Measurements from ENCODE around the gene IL1R2.

IL1R2 gene

GRCh38 chr2:102037681-102038080, 45.9 kb downstream of the IL1R2 start:
- H3K4me3 ChIP-seq (ENCODE audit: low read depth, low read length) = no peak overlapping the region

GRCh38 chr2:102040229-102040628, 48.5 kb downstream of the IL1R2 start:
- Histone ChIP-seq H3K4me1 (no peaks in the 10 kb centered on the region), H3K4me3 (ENCODE audit: low read depth, low read length) (no peak overlapping the region), H3K9me3 (no peaks in the 10 kb centered on the region), H3K27me3 (no peaks in the 10 kb centered on the region), H3K36me3 (no peaks in the 10 kb centered on the region)
- DNase-seq = no peak
- TF ChIP-seq CTCF (IDR thresholded peaks at IDR 0.05; ENCODE audit: low read depth, low read length) = no peak

More at GRCh38 chr2:102037681-102038080, 45.9 kb downstream of the IL1R2 start:
- H3K4me1 ChIP-seq = no peaks in the 10 kb centered on the region
- TF ChIP-seq CTCF (IDR thresholded peaks at IDR 0.05; ENCODE audit: low read depth, low read length) = no peak
- no peaks in the 10 kb centered on the region for H3K9me3 ChIP-seq
- no peaks in the 10 kb centered on the region for H3K36me3 ChIP-seq
- no peak for DNase-seq
- H3K27me3 ChIP-seq = no peaks in the 10 kb centered on the region

- DNase-seq = no peak
- H3K36me3 ChIP-seq = no peaks in the 10 kb centered on the region
- H3K9me3 ChIP-seq = no peaks in the 10 kb centered on the region
- no peaks in the 10 kb centered on the region for H3K27me3 ChIP-seq
- no peak for TF ChIP-seq CTCF (IDR thresholded peaks at IDR 0.05; ENCODE audit: low read depth, low read length)
- H3K4me3 ChIP-seq (ENCODE audit: low read depth, low read length) = no peak overlapping the region
- H3K4me1 ChIP-seq = no peaks in the 10 kb centered on the region
These were observed 49.6 kb downstream of the IL1R2 start for GRCh38 chr2:102041351-102041750.

- no peaks in the 10 kb centered on the region for H3K27me3 ChIP-seq
- H3K9me3 ChIP-seq = no peaks in the 10 kb centered on the region
- H3K4me1 ChIP-seq = no peaks in the 10 kb centered on the region
- DNase-seq = no peak
- no peaks in the 10 kb centered on the region for H3K36me3 ChIP-seq
- no peak overlapping the region for H3K4me3 ChIP-seq (ENCODE audit: low read depth, low read length)
- TF ChIP-seq CTCF (IDR thresholded peaks at IDR 0.05; ENCODE audit: low read depth, low read length) = no peak
These were observed 50.7 kb downstream of the IL1R2 start for GRCh38 chr2:102042196-102043081.

GRCh38 chr2:102043560-102043959, 51.8 kb downstream of the IL1R2 start:
- Histone ChIP-seq H3K27me3 (no peaks in the 10 kb centered on the region), H3K36me3 (no peaks in the 10 kb centered on the region), H3K4me1 (no peaks in the 10 kb centered on the region), H3K4me3 (ENCODE audit: low read depth, low read length) (no peak overlapping the region), H3K9me3 (no peaks in the 10 kb centered on the region)
- DNase-seq = no peak
- no peak for TF ChIP-seq CTCF (IDR thresholded peaks at IDR 0.05; ENCODE audit: low read depth, low read length)

- H3K4me1 ChIP-seq = no peaks in the 10 kb centered on the region
- no peak overlapping the region for H3K4me3 ChIP-seq (ENCODE audit: low read depth, low read length)
- no peaks in the 10 kb centered on the region for H3K27me3 ChIP-seq
- no peaks in the 10 kb centered on the region for H3K9me3 ChIP-seq
- H3K36me3 ChIP-seq = no peaks in the 10 kb centered on the region
- TF ChIP-seq CTCF (IDR thresholded peaks at IDR 0.05; ENCODE audit: low read depth, low read length) = no peak
- no peak for DNase-seq
These were observed 52.6 kb downstream of the IL1R2 start for GRCh38 chr2:102044235-102044896.
